HTR-8/SVneo (cell line): ENCODE measurements around the gene C1R.
"Not testable (repeated sequence)": the region's sequence is repeated elsewhere in the genome, so short reads cannot be mapped to it uniquely, and the experiment has no call there.

Experiments
- DNase-seq: peaks from one replicate; pipeline ENCODE4 v3.0.0; 2011; ENCODE audit warnings: low spot score, mixed read lengths; ENCODE audit not compliant: insufficient read length
- FAIRE-seq: peaks from 2 replicates; lab custom pipeline; 2011; peaks lifted over from hg19 to GRCh38; lab: Jason Lieb, UNC

C1R gene

DNA sequence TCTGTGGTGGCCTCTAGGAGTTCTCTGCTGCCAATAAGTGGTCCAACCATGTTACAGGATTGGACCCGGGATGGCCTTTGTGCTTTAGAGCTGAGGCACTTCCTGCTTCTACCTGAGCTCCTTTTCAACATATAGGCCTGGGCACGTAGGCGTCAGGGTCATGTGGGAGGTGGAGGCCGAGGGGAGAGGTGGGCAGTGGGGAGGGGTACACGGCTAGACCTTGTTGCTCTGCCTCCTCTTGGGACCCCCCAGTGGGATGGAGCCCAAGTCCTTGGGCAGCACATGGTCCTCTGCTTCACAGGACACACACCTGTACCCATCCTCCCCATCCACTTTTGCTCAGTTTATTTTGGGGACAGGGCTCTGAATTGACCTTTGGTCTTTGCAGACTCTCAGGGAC is 29.1 kb upstream of the C1R start:
- FAIRE-seq: no peak
- no peak for DNase-seq

DNA sequence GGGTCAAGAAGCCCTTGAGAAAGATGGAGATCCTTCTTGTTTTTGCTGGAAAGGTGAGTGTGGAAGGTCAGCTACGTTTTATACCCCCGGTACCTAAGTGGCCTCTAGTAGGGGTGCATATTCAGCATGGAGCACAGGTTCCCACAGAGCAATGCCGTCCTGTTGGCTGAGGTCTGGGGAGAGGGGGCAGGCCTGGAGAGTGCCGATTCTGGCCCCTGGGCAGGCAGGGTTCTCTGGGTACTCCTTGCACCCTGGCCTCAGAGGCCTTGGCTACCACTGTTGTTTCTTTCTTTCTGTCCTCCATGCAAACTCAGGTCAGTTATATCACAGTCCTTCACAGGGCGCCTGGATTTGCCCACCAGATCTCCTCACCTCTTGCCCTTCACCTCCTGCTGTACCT is 27.9 kb upstream of the C1R start:
- no peak for FAIRE-seq
- no peak for DNase-seq

DNA sequence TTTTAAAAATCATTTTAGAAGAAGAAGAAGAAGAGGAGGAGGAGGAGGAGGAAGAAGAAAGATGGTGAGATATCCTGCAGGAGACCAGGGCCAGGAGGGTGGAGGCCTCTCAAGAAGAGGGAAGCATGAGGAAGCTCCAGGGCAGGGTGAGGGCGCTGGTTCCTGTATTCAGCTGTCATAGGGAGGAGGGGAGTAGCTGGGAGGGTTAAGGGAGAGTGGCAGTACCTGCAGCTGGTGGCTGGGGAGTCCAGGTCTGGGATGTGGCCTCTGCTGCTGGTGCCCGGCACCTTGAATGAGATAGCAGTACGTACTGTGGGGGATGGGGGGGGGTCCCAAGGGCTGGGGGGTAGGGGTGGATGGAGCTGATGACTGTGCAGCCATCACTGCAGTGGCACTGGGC is 26.6 kb upstream of the C1R start:
- DNase-seq: no peak

DNA sequence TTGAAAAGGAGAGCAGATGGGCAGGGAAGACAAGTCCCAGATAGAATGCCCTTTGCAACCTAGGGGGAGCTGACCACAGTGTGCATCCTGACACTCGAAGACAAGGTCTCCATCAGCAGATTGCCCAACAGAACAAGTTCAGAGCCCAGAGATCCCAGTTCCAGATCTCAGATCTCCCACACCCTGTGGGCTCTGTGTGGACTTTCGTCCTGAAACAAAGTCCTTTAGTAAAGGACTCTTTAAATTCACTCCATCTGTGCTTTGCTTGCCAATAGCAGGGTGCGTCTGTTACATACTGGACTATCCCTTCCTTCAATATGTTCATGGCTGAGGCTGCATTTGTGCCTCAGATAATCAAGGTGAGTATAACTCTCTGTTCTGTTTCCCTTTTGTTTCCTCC is 25.4 kb upstream of the C1R start:
- FAIRE-seq: no peak
- DNase-seq: no peak

More for the DNA sequence above, 26.6 kb upstream of the C1R start:
- FAIRE-seq: no peak

DNA sequence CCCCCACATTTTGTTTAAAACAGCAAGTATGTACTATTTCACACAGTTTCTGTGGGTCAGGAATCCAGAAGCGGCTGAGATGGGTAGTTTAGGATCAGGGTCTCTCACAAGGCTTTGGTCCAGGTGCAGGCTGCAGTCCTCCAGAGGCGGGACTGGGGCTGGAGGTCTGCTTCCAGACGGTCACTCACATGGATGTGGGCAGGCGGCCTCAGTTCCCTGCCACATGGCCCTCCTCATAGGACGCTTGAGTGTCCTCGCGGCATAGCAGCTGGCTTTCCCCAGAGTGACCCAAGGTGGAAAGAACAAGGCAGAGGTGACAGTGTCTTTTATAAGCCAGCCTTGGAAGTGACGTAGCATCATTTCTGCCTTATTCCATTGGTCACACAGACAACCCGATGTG is 24.7 kb upstream of the C1R start:
- FAIRE-seq (no peak), DNase-seq (no peak)

DNA sequence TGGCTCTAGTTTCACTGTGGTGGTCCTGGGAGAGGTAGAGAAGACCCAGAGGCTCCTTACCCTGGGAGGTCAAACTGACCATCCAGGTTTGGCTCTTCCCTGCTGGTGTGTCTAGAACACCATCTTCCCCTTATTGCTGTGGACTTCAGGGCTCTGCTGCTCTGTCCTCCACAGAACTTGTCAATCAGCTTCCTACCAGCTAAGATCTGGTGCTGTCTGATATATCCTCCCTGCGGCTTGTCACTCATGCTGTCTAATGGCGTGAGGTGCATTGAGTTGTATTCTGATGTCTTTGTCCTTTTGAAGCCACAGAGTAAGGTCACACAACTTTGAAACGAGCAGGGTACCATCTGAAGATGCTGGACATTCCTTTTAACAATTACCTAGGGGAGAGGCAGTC is 24.0 kb upstream of the C1R start:
- DNase-seq: no peak

DNA sequence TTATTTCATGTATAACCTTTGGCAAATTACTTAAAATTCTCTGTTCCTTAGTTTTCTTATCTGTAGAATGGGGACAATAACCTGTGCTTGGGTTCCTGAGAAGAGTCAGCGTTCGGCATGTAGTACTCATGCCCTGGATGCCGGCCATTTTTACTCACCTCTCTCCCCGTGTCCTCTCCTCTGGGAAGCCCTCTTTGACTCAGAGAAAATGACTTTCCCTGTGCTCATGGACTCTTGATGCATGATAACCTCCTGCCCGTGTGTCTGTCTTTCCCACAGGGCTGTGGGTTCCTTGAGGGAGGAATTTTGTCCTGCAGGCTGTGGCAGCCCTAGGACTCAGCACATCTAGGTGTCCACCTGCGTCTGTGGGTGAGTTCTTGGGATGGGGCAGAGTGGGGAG is 22.6 kb upstream of the C1R start:
- DNase-seq (no peak), FAIRE-seq (no peak)

More for the DNA sequence above, 24.0 kb upstream of the C1R start:
- FAIRE-seq: no peak

DNA sequence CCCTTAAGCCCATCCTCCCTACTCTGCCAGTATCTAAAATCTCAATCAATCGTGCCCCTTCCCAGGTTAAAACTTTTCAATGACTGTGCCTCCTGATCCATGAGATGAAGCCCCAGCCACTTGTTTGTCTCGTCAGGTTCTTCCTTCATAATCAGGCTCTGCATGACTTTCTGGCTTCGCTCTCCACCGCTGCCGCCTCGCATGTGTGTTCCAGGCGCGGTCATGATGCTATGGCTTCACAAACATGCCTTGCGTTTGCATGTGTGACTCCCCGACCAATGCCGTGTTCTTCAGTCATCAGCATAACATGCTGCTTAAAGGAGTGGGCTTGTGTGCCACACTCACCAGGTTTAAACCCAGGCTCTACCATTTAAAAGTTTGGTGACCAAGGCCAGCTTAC is 21.8 kb upstream of the C1R start:
- no peak for DNase-seq
- FAIRE-seq: no peak

DNA sequence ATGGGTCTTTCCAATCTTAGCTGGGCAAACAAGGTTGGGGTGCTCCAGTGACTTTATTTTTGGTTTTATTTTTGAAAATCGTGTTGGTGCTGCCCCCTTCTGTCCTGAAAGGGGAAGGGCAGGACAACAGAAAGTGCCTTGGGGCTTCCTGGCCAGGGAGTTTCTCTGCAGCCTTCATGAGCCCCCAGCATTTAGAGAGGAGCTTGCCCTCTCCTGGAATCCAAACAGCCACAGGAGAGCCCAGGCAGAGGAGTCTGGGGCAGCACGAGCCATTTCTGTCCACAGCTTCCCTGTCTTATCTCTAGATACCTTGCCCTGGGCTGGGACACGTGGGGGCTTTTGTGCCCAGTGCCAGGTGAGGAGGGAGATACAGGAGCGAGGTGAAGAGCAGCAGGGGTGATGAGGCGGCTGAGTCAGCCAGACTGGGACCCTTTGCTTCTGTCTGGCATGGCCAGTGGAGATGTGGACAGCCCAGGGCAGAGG is 21.2 kb upstream of the C1R start:
- FAIRE-seq (peak; percentile 46), DNase-seq (peak; percentile 74)

DNA sequence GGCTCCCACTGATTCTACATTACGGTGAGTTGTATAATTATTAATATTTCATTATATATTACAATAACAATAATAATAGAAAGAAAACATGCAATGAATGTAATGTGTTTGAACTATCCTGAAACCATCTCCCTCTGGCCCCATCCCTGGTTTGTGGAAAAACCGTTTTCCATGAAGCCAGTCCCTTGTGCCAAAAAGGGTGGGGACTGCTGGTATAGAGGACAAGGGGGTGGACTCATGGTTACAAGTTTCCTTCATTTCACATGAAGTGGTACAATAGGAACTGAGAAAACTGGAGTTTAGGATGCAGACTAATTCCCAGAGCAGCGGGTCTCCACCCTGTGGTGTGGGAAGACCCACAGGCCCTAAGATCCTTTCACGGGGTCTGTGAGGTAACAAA is 19.8 kb upstream of the C1R start:
- FAIRE-seq (no peak), DNase-seq (no peak)

DNA sequence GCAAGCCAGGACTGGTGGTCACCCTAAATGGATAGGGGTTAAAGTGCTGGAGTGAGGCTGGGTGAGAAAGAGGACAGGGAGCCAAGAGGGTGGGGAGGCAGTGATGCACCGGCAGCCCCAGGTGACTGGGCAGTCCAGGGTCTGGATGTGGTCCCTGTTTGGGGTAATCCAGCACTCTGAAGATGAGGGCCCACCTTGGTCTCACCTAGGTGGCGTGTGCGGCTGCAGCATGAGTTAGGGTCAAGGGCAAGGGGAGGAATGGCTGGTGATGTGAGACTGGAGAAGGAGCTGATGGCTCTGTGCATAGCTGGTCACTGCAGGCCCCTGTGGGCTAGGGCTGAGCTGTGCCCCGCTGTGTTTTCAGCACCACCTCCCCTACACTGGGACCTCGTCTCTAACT is 18.4 kb upstream of the C1R start:
- no peak for DNase-seq
- FAIRE-seq: no peak

DNA sequence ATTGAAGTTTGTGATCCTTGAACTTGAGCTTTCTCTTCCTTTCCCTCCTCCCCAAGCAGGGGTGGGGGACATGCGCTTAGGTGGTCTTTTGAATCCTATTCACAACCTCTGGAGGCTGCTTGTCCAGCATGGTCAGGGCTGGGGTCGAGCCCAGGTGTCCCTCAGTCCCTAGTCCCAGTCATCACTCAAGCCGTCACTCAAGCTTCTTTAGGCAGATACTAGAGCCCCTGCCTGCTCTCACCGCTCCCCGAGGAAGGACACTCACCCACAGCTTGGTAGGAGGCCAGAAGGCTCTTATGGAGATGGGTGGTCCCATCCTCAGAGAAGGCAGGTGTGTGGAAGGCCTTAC is 17.3 kb upstream of the C1R start:
- FAIRE-seq: no peak
- no peak for DNase-seq

DNA sequence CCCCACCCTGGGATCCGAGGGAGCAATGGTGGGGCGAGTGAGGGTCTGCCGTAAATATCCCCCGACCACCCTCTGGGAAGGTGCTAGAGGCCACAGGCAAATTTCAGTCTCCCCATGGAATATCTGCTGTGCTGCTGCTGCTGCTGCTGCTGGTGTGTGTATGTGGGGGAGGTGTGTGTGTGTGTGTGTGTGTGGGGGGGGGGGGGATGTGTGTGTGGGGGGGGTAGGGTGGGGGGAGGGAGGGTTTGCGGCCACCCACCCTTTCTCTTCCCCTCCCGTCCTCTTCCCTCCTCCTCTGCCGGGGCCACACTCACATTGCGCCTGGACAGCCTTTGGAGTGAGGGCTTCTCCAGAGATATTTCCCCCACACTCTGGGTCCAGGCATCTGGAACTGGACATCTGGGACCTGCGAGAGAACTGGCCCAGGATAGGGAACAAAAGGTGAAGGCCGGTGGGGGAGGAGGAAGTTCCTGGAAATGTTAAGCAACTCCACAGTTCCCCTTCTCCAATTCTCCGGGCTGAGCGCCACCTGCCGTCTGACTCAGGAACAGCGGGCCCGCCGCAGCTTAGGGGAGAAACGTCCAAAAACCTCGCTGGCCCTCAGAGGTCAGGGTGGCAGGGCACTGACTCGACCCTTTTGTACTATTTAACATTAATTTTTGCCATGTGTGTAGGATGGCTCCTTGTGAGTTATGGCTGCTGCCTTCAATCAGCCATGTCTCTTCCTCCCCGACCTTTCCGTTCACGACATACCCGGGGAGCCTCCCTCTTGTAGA is 16.7 kb upstream of the C1R start, which contains the start of gene C1RL:
TSS of gene C1RL (minus strand) at position 419 of the 776 bp plus-strand sequence. CDS start at position 385, 34 bp downstream.
- FAIRE-seq: no peak

DNA sequence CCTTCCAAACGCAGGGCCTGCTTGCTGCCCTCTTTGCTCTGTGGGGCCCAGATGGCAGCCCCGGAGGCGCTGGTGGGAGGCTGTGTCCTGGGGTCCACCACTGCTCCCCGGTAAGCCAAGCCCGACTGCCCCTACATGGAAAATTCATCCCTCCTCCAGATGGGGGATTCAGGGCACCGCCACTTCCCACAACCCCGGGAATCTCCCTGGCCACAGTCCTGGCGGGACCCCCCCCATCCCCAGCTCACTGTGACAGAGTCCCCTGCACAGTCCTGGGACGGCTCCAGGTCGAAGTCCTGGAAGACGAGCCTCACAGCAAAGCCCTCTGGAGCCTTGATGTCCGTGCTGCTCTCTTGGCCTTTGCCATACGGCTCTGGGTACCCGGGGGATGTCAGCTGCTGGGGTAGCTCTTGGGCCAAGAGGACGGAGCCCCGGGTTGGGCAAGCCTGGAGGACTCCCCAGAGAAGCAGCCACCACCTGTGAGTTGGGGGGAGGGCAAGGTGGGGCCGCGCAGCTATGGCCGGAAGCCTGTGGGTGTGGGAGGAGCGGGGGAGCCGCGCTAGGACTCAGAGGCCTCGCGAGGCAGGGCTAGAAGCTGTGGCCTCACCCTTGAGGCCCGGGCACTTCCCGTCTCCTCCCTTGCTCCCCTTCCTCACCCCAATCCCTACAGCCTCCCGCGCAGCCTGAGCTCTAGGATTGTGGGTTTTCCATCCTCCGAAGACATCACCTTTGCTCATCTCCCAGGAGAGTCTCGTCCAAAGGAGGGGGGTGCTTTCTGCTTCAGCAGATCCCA is 16.0 kb upstream of the C1R start:
- FAIRE-seq: peak; percentile 97
- peak; percentile 90 for DNase-seq

More for the DNA sequence above, 16.7 kb upstream of the C1R start, which contains the start of gene C1RL:
- DNase-seq: peak; percentile 96

DNA sequence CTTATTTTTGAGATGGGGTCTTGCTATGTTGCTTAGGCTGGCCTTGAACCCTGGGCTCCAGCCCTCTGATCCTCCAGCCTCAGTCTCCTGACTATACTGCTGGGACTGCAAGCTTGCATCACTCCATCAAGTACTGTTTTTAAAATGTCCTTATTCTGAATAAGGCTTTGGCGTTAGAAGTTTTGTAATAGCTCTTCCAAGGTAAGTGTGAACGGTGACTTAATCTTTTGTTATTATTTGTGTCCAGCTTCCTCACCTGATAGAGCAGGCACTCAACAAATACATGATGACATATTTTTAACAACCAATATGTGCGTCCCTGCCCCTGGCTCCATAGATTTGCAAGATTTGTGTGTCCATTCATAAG is 15.4 kb upstream of the C1R start:
- no peak for FAIRE-seq
- no peak for DNase-seq

DNA sequence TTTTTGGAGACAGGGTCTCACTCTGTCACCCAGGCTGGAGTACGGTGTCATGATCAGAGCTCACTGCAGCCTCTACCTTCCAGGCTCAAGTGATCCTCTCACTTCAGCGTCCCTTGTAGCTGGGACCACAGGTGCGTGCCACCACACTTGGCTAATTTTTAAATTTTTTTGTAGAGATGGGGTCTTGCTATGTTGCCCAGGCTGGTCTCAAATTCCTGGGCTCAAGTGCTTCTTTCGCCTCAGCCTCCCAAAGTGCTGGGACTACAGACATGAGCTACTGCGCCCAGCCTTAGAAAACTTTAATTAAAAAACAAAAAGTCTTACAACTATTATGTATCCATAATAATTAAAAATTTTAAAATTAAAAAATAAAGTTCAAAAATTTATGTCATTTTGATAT is 14.9 kb upstream of the C1R start:
- not testable (repeated sequence) for FAIRE-seq, DNase-seq

DNA sequence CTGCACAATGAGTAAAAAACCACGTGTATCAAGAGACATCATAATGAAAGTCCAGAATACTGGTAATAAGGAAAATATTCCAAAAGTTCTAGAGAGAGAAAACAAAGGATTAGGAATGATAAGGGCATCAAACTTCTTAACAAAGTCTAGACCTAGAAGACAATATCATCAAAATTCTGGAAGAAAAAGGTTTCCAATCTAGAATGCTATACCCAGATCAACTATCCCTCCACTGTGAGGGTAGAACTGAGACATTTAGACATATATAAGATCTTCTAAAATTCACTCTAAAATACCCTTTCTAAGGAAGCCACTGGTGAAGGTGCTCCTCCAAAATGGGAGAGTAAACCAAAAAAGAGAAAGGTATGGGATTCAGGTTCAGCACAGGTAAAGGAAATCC is 13.8 kb upstream of the C1R start:
- FAIRE-seq: no peak
- DNase-seq: no peak

DNA sequence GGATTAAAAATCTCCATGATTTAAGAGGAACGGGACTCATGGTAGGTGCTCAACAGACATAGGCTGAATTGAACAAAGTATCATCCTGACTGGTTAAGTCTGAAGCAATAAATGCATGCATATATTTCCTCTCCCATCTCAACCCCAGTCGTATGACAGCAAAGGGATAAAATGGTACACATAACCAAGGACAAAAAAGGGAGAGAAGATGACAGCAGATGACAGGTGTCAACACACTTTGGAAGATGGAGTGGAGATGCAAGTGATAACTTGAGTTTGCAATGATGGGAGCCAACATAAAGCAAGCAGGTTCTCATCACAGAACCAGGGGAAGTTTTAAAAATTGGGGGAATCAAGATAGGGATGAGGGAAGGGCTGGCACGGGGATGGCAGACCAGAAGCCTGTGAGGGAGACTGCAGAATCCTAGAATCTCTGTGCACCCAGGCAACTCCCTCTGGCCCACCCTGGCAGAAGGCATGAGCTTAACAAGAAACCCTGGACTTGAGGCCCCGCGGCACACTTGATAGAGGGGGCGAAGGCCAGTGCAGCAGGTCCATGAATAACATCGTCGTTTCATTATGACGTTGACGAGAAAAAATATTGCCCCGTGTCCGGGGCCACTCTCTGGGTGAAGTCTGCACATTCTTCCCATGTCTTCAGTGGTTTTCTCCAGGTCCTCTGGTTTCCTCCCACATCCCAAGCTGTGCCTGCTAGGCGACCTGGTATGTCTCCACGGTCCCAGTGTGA is 11.8 kb upstream of the C1R start:
- no peak for DNase-seq
- FAIRE-seq: no peak

DNA sequence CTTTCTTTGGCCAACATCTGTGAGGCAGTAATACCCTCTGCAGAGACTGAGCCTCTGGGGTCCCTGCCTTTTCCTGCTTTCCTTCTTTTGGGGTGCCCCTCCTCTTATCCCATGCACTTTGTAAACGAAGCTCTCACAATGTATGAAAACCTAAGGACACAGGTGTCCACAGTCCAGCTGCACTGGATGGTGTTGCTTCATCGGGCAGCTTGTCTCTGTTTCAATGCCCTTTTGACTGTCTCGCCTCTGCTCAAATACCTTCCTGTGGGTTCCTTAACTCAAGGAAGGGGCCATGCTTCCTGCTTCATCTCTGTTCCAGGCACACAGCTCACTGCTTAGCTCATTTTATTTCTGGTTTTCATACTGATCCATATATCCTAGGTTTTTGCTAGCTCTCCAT is 10.3 kb upstream of the C1R start:
- FAIRE-seq (no peak), DNase-seq (no peak)

DNA sequence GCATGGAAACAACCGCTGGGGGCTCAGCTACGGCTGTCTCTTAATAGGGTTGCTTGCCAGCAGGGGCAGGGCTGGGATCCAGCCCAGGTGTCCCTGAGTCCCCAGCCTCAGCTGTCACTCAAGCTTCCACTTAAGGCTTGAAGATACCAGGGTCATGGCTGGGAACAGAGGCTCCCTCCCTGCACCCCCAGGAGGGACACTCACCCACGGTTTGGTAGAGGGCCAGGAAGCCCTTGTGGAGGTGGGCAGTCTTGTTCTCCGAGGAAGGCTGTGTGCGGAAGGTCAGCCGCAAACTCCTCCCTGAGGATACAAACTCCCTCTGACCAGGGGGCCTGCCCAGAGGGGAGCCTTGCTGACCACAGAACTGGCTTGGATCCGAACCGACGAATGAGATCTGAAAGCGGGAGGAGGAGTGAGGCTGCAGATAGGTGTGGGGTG is 9.5 kb upstream of the C1R start:
- DNase-seq: no peak
- peak; percentile 80 for FAIRE-seq
